GM12875 (cell line): ENCODE data around the gene OR6K2.

Experiments used
- H3K4me3 ChIP-seq: one replicate; pipeline ENCODE4 v1.5.1; 2011; ENCODE audit warnings: low read depth, low read length, control low read depth
- TF ChIP-seq, protein P1 (sequence below): IDR thresholded peaks from 2 replicates; pipeline ENCODE4 v1.5.1; 2011; ENCODE audit warnings: low read depth, mild to moderate bottlenecking, control low read depth, inconsistent platforms, low read length, moderate library complexity, borderline replicate concordance; ENCODE audit not compliant: insufficient read depth

The OR6K2 gene

DNA sequence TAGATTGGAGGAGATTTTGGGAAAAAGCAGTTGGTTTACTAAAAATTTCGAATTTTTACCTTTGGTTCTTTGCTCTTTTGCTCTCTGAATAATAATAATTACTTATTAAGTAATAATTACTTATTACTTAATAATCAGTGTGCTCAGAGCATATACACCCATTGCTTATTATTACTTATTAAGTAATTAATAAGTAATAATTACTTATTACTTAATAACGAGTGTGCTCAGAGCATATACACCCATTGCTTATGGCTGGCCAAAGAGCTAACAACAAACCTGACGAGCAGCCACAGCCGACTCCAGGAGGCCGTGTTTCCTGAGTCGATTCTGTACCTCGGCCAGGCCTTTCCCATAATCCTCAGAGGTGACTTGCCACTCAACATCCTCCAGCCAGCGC is 34.4 kb downstream of the OR6K2 start:
- TF ChIP-seq, protein P1, sequence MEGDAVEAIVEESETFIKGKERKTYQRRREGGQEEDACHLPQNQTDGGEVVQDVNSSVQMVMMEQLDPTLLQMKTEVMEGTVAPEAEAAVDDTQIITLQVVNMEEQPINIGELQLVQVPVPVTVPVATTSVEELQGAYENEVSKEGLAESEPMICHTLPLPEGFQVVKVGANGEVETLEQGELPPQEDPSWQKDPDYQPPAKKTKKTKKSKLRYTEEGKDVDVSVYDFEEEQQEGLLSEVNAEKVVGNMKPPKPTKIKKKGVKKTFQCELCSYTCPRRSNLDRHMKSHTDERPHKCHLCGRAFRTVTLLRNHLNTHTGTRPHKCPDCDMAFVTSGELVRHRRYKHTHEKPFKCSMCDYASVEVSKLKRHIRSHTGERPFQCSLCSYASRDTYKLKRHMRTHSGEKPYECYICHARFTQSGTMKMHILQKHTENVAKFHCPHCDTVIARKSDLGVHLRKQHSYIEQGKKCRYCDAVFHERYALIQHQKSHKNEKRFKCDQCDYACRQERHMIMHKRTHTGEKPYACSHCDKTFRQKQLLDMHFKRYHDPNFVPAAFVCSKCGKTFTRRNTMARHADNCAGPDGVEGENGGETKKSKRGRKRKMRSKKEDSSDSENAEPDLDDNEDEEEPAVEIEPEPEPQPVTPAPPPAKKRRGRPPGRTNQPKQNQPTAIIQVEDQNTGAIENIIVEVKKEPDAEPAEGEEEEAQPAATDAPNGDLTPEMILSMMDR = no peak
- H3K4me3 ChIP-seq = no peak overlapping the region

DNA sequence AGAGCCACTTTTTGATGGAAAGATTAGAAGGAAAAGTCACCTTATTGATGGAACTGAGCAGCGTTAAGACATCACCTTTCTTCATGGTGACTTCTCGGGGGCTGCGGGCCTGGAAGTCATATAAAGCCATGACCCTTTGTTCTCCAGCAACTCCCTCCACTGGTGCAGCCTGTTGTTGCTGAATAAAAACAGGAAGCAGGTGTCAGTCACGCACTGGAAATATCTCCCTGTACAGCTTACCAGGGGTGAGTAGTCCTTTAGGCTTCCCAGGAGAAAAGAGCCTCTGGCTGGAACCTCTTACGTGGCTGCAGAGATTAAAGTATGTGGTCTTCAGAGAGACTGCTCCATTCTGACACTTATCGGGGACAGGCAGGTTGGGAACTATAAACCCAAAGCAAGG is 45.9 kb downstream of the OR6K2 start:
- H3K4me3 ChIP-seq = no peak overlapping the region

DNA sequence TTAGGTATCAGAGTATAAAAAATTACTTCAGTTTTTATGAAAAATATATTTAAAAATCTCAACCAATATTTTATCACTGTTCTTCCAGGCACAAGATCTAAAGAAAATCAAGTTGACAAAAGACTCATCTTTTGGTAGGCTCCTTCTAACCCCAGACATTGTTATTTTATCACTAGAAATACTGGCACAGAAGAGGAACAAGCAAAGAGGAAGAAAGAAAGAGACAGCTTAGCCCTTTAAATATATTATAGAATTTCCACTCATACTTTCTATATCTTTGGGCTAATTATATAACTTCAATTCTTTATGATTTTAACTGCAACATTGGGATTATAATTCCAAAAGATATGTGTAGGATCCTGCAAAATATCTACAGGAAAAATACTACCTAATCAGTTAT is 46.4 kb downstream of the OR6K2 start:
- TF ChIP-seq, protein P1 = no peak
- no peak overlapping the region for H3K4me3 ChIP-seq

More for the DNA sequence above, 45.9 kb downstream of the OR6K2 start:
- TF ChIP-seq, protein P1 = no peak

DNA sequence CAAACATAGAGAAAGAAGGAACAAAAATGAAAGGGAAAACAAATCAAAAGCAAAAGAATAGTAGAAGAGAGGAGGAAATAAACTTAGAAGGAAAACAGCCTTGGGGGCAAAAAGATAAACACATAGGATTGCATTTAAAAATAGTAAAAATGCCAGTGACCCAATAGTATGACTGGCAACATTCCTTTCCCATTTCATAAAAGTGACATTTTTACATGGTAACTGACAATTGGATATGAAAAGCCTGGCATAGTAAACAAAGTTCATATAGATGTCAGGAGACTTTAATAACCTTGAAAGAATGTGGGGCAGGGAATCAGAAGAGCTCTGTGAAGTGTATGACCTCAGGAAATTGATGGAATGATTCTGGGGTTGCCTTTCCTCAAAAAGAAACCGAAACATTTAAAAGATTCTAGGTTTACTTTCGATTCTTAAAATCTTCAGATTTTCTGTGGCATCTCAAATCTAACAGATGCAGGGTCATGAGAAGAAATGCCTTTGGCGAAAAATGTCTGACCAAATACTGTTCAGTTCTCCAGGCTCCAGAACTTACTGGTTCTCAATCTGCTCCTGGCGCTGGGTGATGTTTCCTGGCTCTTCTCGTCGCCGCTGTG is 47.6 kb downstream of the OR6K2 start:
- H3K4me3 ChIP-seq = no peak overlapping the region
- TF ChIP-seq, protein P1 = no peak
